ENCODE data around the gene PGAP1.

DNA sequence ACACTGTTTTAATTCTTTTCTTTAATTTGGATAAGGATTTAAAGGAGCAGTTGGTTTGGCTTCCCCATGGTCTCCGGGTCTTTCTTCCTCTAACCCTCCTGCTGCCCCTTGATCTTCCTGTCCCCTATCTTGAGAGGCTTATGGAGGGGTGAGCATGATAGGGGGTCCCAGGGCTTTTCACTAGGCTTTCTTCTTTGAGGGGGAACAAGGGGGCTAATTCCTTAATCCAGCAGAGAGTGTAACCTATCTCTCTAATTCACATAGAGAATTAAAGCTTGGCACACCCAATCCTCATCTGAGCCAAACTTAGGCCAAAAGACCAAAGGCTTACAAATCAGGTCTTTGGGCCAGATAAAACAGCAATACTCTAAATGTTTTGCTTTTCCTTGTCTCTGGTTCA, 95.8 kb downstream of the PGAP1 start:
- no peak for TF ChIP-seq EZH2phosphoT487 (IDR thresholded peaks at IDR 0.05; ENCODE audit: borderline replicate concordance)
- TF ChIP-seq, protein P1, sequence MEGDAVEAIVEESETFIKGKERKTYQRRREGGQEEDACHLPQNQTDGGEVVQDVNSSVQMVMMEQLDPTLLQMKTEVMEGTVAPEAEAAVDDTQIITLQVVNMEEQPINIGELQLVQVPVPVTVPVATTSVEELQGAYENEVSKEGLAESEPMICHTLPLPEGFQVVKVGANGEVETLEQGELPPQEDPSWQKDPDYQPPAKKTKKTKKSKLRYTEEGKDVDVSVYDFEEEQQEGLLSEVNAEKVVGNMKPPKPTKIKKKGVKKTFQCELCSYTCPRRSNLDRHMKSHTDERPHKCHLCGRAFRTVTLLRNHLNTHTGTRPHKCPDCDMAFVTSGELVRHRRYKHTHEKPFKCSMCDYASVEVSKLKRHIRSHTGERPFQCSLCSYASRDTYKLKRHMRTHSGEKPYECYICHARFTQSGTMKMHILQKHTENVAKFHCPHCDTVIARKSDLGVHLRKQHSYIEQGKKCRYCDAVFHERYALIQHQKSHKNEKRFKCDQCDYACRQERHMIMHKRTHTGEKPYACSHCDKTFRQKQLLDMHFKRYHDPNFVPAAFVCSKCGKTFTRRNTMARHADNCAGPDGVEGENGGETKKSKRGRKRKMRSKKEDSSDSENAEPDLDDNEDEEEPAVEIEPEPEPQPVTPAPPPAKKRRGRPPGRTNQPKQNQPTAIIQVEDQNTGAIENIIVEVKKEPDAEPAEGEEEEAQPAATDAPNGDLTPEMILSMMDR (conservative IDR thresholded peaks at IDR 0.05; ENCODE audit: low read length): no peak

Measured in Loucy (cell line).